SK-N-SH (cell line): ENCODE results near the gene ZNF547. TPM values are rescaled to one million over a fixed set of nuclear protein-coding genes. Genes with fewer than 3 reads are reported as not detected.

Experiments used
- CTCF ChIA-PET: fragments of 300-600, 350-600 bp; formaldehyde crosslinking; extraction: SDS; loops from one replicate; lab custom pipeline; 2021; lab: Yijun Ruan, JAX
- POLR2A ChIA-PET: fragments of 350-600 bp; sonication (Branson Sonifier 250); formaldehyde crosslinking; extraction: SDS; loops from one replicate; lab custom pipeline; 2020; ENCODE audit warnings: antibody characterized with exemption, inconsistent platforms; lab: Yijun Ruan, JAX
- DNase-seq: peaks from one replicate; pipeline ENCODE4 v3.0.0; 2012
- H2AFZ ChIP-seq: fragments of 200-600 bp; sonication (generic); 2 replicates; pipeline ENCODE4 v1.8.1; 2016; ENCODE audit warnings: antibody characterized with exemption, mild to moderate bottlenecking, low read depth
- H3F3A ChIP-seq: fragments of 200-600 bp; sonication (generic); replicated peaks from 2 replicates; pipeline ENCODE3; 2016; ENCODE audit warnings: antibody characterized with exemption, mild to moderate bottlenecking; ENCODE audit not compliant: insufficient read depth
- H3K27ac ChIP-seq, 2 experiments: fragments of 200-500 bp in 1 of 2; fragments of 200-600 bp in 1 of 2; sonication (Bioruptor generic) in 1 of 2; sonication (generic), shearing (Covaris generic) in 1 of 2; 2 replicates each; pipeline versions ENCODE4 v1.5.1 to v1.6.1; 2014 to 2016; ENCODE audit warnings: low read depth in 2 of 2, inconsistent platforms in 1 of 2, low read length in 1 of 2, mild to moderate bottlenecking in 1 of 2, mixed read lengths in 1 of 2
- H3K27me3 ChIP-seq: fragments of 200-600 bp; sonication (generic), shearing (Covaris generic); 2 replicates; pipeline ENCODE4 v1.6.1; 2016; ENCODE audit warnings: mixed run types; ENCODE audit not compliant: insufficient read depth
- H3K36me3 ChIP-seq, 2 experiments: fragments of 200-500 bp in 1 of 2; fragments of 200-600 bp in 1 of 2; sonication (Bioruptor generic) in 1 of 2; sonication (generic) in 1 of 2; replicated peaks in 1 of 2; 2 replicates each; pipeline versions ENCODE3 to v1.5.1; 2014 to 2016; ENCODE audit warnings: low read length in 1 of 2, mild to moderate bottlenecking in 1 of 2; ENCODE audit not compliant: insufficient read depth in 2 of 2, control insufficient read depth in 1 of 2
- H3K4me1 ChIP-seq, 2 experiments: fragments of 200-500 bp in 1 of 2; fragments of 200-600 bp in 1 of 2; sonication (Bioruptor generic) in 1 of 2; sonication (generic), shearing (Covaris generic) in 1 of 2; 2 replicates each; pipeline versions ENCODE4 v1.5.1 to v1.6.1; 2014 to 2016; ENCODE audit warnings: low read depth in 1 of 2, low read length in 1 of 2, mixed run types in 1 of 2; ENCODE audit not compliant: insufficient read depth in 2 of 2, control insufficient read depth in 1 of 2
- H3K4me2 ChIP-seq: fragments of 200-600 bp; sonication (generic), shearing (Covaris generic); 2 replicates; pipeline ENCODE4 v1.6.1; 2017; ENCODE audit warnings: mixed run types
- H3K4me3 ChIP-seq, 2 experiments: fragments of 200-500 bp in 1 of 2; fragments of 200-600 bp in 1 of 2; sonication (Bioruptor generic) in 1 of 2; sonication (generic), shearing (Covaris generic) in 1 of 2; 2 replicates each; pipeline versions ENCODE4 v1.5.1 to v1.8.1; 2014 to 2016; ENCODE audit warnings: low read depth in 2 of 2, inconsistent platforms in 1 of 2, low read length in 1 of 2, mild to moderate bottlenecking in 1 of 2, mixed read lengths in 1 of 2, moderate library complexity in 1 of 2
- H3K79me2 ChIP-seq: fragments of 200-600 bp; sonication (generic); 2 replicates; pipeline ENCODE4 v1.8.1; 2017; ENCODE audit warnings: mild to moderate bottlenecking; ENCODE audit not compliant: insufficient read depth
- H3K9ac ChIP-seq: fragments of 200-600 bp; sonication (generic); 2 replicates; pipeline ENCODE4 v1.6.1; 2017; ENCODE audit warnings: mixed run types
- H3K9me2 ChIP-seq: fragments of 200-600 bp; sonication (generic); 2 replicates; pipeline ENCODE4 v1.6.1; 2017; ENCODE audit warnings: mixed run types
- H3K9me3 ChIP-seq: fragments of 200-600 bp; sonication (generic); 2 replicates; pipeline ENCODE4 v1.6.1; 2017; ENCODE audit warnings: mixed run types, mild to moderate bottlenecking, moderate library complexity
- H4K20me1 ChIP-seq: fragments of 200-600 bp; sonication (generic); 2 replicates; pipeline ENCODE4 v1.6.1; 2017; ENCODE audit warnings: mild to moderate bottlenecking, mixed run types; ENCODE audit not compliant: insufficient read depth
- EP300 ChIP-seq, 2 experiments: IDR thresholded peaks; 2 replicates each; pipeline versions ENCODE4 v1.4.0 to v1.6.1; 2012; ENCODE audit warnings: borderline replicate concordance in 1 of 2, low read depth in 1 of 2, low read length in 1 of 2
- EZH2phosphoT487 ChIP-seq: fragments of 200-600 bp; sonication (generic); IDR thresholded peaks from 2 replicates; pipeline ENCODE4 v1.6.1; 2017; ENCODE audit warnings: low read depth, mixed run types, mild to moderate bottlenecking, antibody characterized with exemption, moderate library complexity, borderline replicate concordance
- FOXJ3 ChIP-seq: sonication (generic); formaldehyde crosslinking; IDR thresholded peaks from 2 replicates; pipeline ENCODE4 v1.5.1; 2020; ENCODE audit warnings: mild to moderate bottlenecking, missing genetic modification reagents
- GATA2 ChIP-seq: sonication (generic); formaldehyde crosslinking; IDR thresholded peaks from 2 replicates; pipeline ENCODE4 v1.5.0; 2020; ENCODE audit warnings: mild to moderate bottlenecking, missing genetic modification reagents
- NFIC ChIP-seq: IDR thresholded peaks from 2 replicates; pipeline ENCODE4 v1.4.0; 2012; ENCODE audit warnings: borderline replicate concordance
- NRF1 ChIP-seq: IDR thresholded peaks from 2 replicates; pipeline ENCODE4 v1.6.1; 2012; ENCODE audit warnings: low read depth, mild to moderate bottlenecking, low read length
- TCF12 ChIP-seq: IDR thresholded peaks from 2 replicates; pipeline ENCODE4 v1.4.0; 2012
- WGBS: methylation state at CpG from one replicate; pipeline ENCODE4 v1.1.6; 2017; ENCODE audit warnings: low lambda C conversion rate; 5-methylcytosine and 5-hydroxymethylcytosine counted together
- polyA plus RNA-seq, 3 experiments: library from polyadenylated mRNA; depleted of rRNA; stranded (reverse); fragments of >200 nt; gene quantifications; 2 replicates each; pipeline ENCODE4 v1.2.3, GENCODE V29; 2012
- TF ChIP-seq, protein P1 (sequence below): IDR thresholded peaks from 2 replicates; pipeline ENCODE4 v1.4.0; 2012; ENCODE audit warnings: low read depth, borderline replicate concordance

Gene ZNF547
- polyA plus RNA-seq, 1 of the 3 experiments (the other 2 are of a cell fraction), result 1.5 TPM

- Histone ChIP-seq H3K27me3 (no peaks in the 10 kb centered on the region), H2AFZ (no peak overlapping the region), H3F3A (peaks cover 3% of the 10 kb centered on the region), H3K9me3 (no peaks in the 10 kb centered on the region)
- CTCF ChIA-PET, result no interaction called here
- TF ChIP-seq EP300 (IDR thresholded peaks at IDR 0.05; ENCODE audit: borderline replicate concordance in 1 of 2, low read depth in 1 of 2, low read length in 1 of 2) (no peak), FOXJ3 (CRISPR knock-in tag) (no peak)
- TF ChIP-seq, protein P1, sequence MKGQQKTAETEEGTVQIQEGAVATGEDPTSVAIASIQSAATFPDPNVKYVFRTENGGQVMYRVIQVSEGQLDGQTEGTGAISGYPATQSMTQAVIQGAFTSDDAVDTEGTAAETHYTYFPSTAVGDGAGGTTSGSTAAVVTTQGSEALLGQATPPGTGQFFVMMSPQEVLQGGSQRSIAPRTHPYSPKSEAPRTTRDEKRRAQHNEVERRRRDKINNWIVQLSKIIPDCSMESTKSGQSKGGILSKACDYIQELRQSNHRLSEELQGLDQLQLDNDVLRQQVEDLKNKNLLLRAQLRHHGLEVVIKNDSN, result no peak
- TF ChIP-seq, all 33 proteins: peak for 0
- no peaks in the 10 kb centered on the region for H3K9me2 ChIP-seq
- POLR2A ChIA-PET, result no interaction called here
- no peak overlapping the region for H3K4me3 ChIP-seq
- no peak for DNase-seq
- H3K9ac ChIP-seq, result no peak overlapping the region
- H3K79me2 ChIP-seq, result peaks cover 51% of the 10 kb centered on the region
- H3K36me3 ChIP-seq, result peaks cover 29 to 48% of the 10 kb centered on the region in 2 experiments
- no peaks in the 10 kb centered on the region for H4K20me1 ChIP-seq
- H3K4me1 ChIP-seq, result peaks cover 7 to 12% of the 10 kb centered on the region in 2 experiments; a peak in 2 of 4 replicates
- H3K27ac ChIP-seq, result no peak overlapping the region
- H3K4me2 ChIP-seq, result no peak overlapping the region
These were observed 38.4 kb upstream of the ZNF547 start for GRCh38 chr19:57324992-57325391.

DNA sequence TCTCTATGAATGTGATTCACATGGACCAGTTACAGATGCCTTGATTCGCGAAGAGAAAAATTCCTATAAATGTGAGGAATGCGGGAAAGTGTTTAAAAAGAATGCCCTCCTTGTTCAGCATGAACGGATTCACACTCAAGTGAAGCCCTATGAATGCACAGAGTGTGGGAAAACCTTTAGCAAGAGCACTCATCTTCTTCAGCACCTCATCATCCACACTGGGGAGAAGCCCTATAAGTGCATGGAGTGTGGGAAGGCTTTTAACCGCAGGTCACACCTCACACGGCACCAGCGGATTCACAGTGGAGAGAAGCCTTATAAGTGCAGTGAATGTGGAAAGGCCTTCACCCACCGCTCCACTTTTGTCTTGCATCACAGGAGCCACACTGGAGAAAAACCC is 35.4 kb upstream of the ZNF547 start:
- peaks cover 5% of the 10 kb centered on the region for H3F3A ChIP-seq
- H3K9ac ChIP-seq, result no peak overlapping the region
- H3K27me3 ChIP-seq, result no peaks in the 10 kb centered on the region
- WGBS, result 96% methylated on average over 7 of the region's 8 CpGs
- no peaks in the 10 kb centered on the region for H3K4me1 ChIP-seq
- no peak for DNase-seq
- no peaks in the 10 kb centered on the region for H4K20me1 ChIP-seq
- POLR2A ChIA-PET, result no interaction called here
- H3K9me3 ChIP-seq, result no peaks in the 10 kb centered on the region
- peaks cover 26% of the 10 kb centered on the region for H3K79me2 ChIP-seq
- TF ChIP-seq GATA2 (CRISPR knock-in tag) (no peak), EZH2phosphoT487 (no peak), NFIC (no peak)
- no peak overlapping the region for H2AFZ ChIP-seq
- peaks cover 43 to 53% of the 10 kb centered on the region in 2 experiments for H3K36me3 ChIP-seq
- no peak overlapping the region for H3K4me2 ChIP-seq
- CTCF ChIA-PET, result no interaction called here
- H3K27ac ChIP-seq, result no peak overlapping the region
- H3K4me3 ChIP-seq, result no peak overlapping the region
- H3K9me2 ChIP-seq, result no peaks in the 10 kb centered on the region

- Histone ChIP-seq H3K9me3 (no peaks in the 10 kb centered on the region), H3F3A (peaks cover 5% of the 10 kb centered on the region), H3K36me3 (peaks cover 10 to 20% of the 10 kb centered on the region in 2 experiments), H3K79me2 (peaks cover 2% of the 10 kb centered on the region; the same call in 1 of the 2 replicates), H2AFZ (no peak overlapping the region), H3K4me1 (no peaks in the 10 kb centered on the region), H3K9me2 (no peaks in the 10 kb centered on the region), H3K4me3 (no peak overlapping the region), H4K20me1 (no peaks in the 10 kb centered on the region), H3K27me3 (no peaks in the 10 kb centered on the region), H3K27ac (no peak overlapping the region), H3K4me2 (no peak overlapping the region), H3K9ac (no peak overlapping the region)
- CTCF ChIA-PET, result interaction anchor here (0.6 to 1.5 kb wide), 2 partner anchors 17 to 29 kb away, joined by 3 to 5 read pairs; partner anchors contain the start of gene ZNF304
- DNase-seq, result no peak
- POLR2A ChIA-PET, result no interaction called here
- WGBS, result 90% methylated on average over 4 of the region's 4 CpGs
- TF ChIP-seq TCF12 (no peak), NRF1 (no peak)
These were observed 29.2 kb upstream of the ZNF547 start for GRCh38 chr19:57334191-57334590.
